ENCODE data around the gene RNF128. TPM values are rescaled to one million over a fixed set of nuclear protein-coding genes. Genes with fewer than 3 reads are reported as not detected.

Gene RNF128
- total RNA-seq = 1 to 10 TPM; 4.3 to 7.1 (median 4.8) TPM
- 1 to 10 TPM; 1.7 to 6.7 (median 2.9) TPM for polyA plus RNA-seq
- long read RNA-seq, donor 1, transcript RNF128-201 (7 exons, 2,817 nt) = major isoform, 9 of 9 reads
- long read RNA-seq, donor 1, partial matches to known transcripts = 0 of 9 reads
- long read RNA-seq, donor 1, other reads (novel, unspliced or antisense) = 0 of 9 reads
- long read RNA-seq, donor 2, transcript RNF128-201 (7 exons, 2,817 nt) = major isoform, 16 of 18 reads
- long read RNA-seq, donor 2, partial matches to known transcripts = 0 of 18 reads
- long read RNA-seq, donor 2, other reads (novel, unspliced or antisense) = 2 of 18 reads

GRCh38 chrX:106726485-106727437 is at the start of gene RNF128:
Gene RNF128, plus strand, starts transcription at chrX:106726701. Its CDS starts 213 bp downstream, at chrX:106726914.
- peak within 1 kb of the TSS; percentile 81 for H3K27ac ChIP-seq
- DNase-seq = peak; percentile 38 to 72
- TF ChIP-seq CTCF (IDR thresholded peaks at IDR 0.05) = no peak
- H3K36me3 ChIP-seq (ENCODE audit: insufficient read depth in 1 of 2, low read depth in 1 of 2) = no peaks in the 10 kb centered on the region
- ATAC-seq = peak; percentile 85 to 92 (median 89)
- H3K4me3 ChIP-seq = peak within 1 kb of the TSS; percentile 71
- peaks cover 5% of the 10 kb centered on the region for H3K4me1 ChIP-seq
- WGBS, 3 donors = 1 to 26% (median 2%) methylated on average over 41 to 79 of the region's 79 CpGs
- intact Hi-C loops (cut with DNase I) = loop anchor here (10.0 kb wide), 2 partner anchors 178 to 1718 kb away; partner anchors contain the start of gene RIPPLY1 (in 1 of the 2)
- no peaks in the 10 kb centered on the region for H3K9me3 ChIP-seq
- H3K27me3 ChIP-seq (ENCODE audit: insufficient read depth in 3 of 3, low read length in 2 of 3) = peaks cover 0 to 31% (median 0%) of the 10 kb centered on the region in 3 donors

- DNase-seq = no peak
- TF ChIP-seq CTCF (IDR thresholded peaks at IDR 0.05) = no peak
- Histone ChIP-seq H3K4me1 (no peaks in the 10 kb centered on the region), H3K27ac (no peak overlapping the region), H3K27me3 (ENCODE audit: insufficient read depth in 3 of 3, low read length in 2 of 3) (peaks cover 0 to 20% (median 0%) of the 10 kb centered on the region in 3 donors), H3K9me3 (no peaks in the 10 kb centered on the region), H3K4me3 (no peak overlapping the region), H3K36me3 (ENCODE audit: insufficient read depth in 1 of 2, low read depth in 1 of 2) (no peaks in the 10 kb centered on the region)
- WGBS, 3 donors = 19 to 71% (median 58%) methylated on average over 2 of the region's 2 CpGs
- ATAC-seq = no peak
- intact Hi-C loops (cut with DNase I) = no loop called here
Observed at GRCh38 chrX:106680716-106681115, 45.8 kb upstream of the RNF128 start.

- no peak overlapping the region for H3K4me3 ChIP-seq
- no peaks in the 10 kb centered on the region for H3K4me1 ChIP-seq
- 82 to 92% (median 85%) methylated on average over 4 of the region's 4 CpGs for WGBS, 3 donors
- H3K36me3 ChIP-seq (ENCODE audit: insufficient read depth in 1 of 2, low read depth in 1 of 2) = no peaks in the 10 kb centered on the region
- H3K27ac ChIP-seq = no peak overlapping the region
- no peaks in the 10 kb centered on the region for H3K9me3 ChIP-seq
- intact Hi-C loops (cut with DNase I) = no loop called here
- TF ChIP-seq CTCF (IDR thresholded peaks at IDR 0.05) = no peak
- peaks cover 0 to 16% (median 0%) of the 10 kb centered on the region in 3 donors for H3K27me3 ChIP-seq (ENCODE audit: insufficient read depth in 3 of 3, low read length in 2 of 3)
- no peak for ATAC-seq
- no peak for DNase-seq
Observed at GRCh38 chrX:106684207-106684606, 42.3 kb upstream of the RNF128 start.

- H3K4me3 ChIP-seq = no peak overlapping the region
- DNase-seq (no peak), ATAC-seq (no peak)
- no peak for TF ChIP-seq CTCF (IDR thresholded peaks at IDR 0.05)
- no peaks in the 10 kb centered on the region for H3K4me1 ChIP-seq
- no peak overlapping the region for H3K27ac ChIP-seq
- H3K36me3 ChIP-seq (ENCODE audit: insufficient read depth in 1 of 2, low read depth in 1 of 2) = no peaks in the 10 kb centered on the region
- H3K27me3 ChIP-seq (ENCODE audit: insufficient read depth in 3 of 3, low read length in 2 of 3) = peaks cover 0 to 14% (median 0%) of the 10 kb centered on the region in 3 donors
- 71 to 90% (median 81%) methylated on average over 7 of the region's 7 CpGs for WGBS, 3 donors
- intact Hi-C loops (cut with DNase I) = no loop called here
- no peaks in the 10 kb centered on the region for H3K9me3 ChIP-seq
Observed at GRCh38 chrX:106692425-106693065, 34.0 kb upstream of the RNF128 start.

Data from psoas muscle (tissue), 8 donors.